HTERT RPE-1 (cell line): Measurements from ENCODE around the gene PRR16.
"Not testable (repeated sequence)": the region's sequence is repeated elsewhere in the genome, so short reads cannot be mapped to it uniquely, and the experiment has no call there.

Experiments
- in situ Hi-C: fragments of 300-500 bp; cut with MboI; formaldehyde crosslinking; loops from 4 replicates; pipeline ENCODE4 v1.14.3; 2020; ENCODE audit warnings: low sequenced_read_pairs

PRR16 gene

DNA sequence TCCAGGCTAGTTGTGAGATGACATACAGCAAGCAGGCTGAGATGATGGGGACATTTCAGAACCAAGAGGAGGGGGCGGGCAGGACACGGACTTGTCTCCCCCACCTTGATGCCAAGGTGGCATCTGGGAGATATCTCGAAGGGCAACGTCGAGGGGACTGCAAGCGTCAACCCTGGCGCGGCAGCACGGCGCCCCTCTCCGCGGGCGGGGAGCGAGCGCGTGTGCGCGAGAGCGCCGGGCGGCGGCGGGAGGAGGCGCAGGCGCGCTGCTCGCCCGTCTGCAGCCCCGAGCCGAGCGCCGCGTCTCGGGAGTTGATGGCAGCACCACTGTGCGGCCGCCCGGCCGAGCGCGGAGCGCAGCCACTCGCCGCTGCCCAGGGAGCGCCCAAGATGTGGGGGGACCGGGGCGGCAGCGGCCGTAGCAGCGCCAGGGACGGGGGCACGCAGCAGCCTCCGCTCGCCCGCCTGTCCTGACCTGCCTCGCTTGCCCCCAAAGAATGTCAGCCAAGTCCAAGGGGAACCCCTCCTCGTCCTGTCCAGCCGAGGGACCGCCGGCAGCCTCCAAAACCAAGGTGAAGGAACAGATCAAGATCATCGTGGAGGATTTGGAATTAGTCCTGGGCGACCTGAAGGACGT lies at the start of gene PRR16:
TSS of gene PRR16 (plus strand) at position 310 of the 636 bp plus-strand sequence.
- in situ Hi-C loops = no loop called here

DNA sequence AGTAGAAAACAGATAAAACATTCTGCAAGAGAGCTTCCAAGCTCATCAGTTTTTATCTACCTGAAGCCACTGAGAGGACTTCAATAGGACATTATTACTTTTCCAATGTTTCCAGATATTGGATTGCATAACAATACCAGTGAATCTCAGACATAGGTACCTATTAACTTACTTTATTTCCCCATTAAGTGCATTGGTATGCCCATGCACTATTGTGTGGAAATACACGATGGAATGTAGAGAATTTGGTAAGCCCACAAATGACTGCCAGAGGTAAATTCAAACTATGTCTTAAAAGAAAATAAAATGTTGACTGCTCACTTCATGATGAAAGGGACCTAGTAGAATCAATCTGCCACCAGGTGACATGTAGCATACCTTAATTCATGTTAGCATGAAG lies 48.1 kb upstream of the PRR16 start:
- in situ Hi-C loops = no loop called here

DNA sequence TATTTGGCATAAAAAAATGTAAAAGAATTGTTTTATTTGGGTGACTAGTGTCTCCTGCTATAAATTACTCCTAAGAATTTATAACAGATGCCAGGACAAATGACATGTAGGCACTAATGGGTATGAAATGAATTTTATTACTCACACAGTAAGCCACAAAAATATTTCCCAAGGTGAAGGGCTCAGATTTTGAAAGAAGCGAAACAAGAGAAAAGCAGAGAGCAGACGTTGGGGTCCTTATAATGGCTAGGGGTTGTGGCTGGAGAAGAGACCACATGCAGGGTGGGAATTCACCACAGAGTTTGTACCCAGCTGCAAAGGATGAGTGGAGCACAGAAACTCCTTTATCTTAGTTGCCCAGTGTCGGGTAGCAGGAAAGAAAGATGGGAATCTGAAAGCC lies 45.0 kb upstream of the PRR16 start:
- in situ Hi-C loops = no loop called here

DNA sequence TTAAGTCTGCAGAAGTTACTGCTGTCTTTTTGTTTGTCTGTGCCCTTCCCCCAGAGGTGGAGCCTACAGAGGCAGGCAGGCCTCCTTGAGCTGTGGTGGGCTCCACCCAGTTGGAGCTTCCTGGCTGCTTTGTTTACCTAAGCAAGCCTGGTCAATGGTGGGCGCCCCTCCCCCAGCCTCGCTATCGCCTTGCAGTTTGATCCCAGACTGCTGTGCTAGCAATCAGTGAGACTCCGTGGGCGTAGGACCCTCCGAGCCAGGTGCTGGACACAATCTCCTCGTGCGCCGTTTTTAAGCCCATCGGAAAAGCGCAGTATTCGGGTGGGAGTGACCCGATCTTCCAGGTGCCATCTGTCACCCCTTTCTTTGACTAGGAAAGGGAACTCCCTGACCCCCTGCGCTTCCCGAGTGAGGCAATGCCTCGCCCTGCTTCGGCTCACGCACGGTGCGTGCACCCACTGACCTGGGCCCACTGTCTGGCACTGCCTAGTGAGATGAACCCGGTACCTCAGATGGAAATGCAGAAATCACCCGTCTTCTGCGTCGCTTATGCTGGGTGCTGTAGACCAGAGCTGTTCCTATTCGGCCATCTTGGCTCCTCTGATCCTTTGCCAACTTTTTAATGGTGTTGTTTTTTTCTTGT lies 37.3 kb upstream of the PRR16 start:
- in situ Hi-C loops = not testable (repeated sequence)

DNA sequence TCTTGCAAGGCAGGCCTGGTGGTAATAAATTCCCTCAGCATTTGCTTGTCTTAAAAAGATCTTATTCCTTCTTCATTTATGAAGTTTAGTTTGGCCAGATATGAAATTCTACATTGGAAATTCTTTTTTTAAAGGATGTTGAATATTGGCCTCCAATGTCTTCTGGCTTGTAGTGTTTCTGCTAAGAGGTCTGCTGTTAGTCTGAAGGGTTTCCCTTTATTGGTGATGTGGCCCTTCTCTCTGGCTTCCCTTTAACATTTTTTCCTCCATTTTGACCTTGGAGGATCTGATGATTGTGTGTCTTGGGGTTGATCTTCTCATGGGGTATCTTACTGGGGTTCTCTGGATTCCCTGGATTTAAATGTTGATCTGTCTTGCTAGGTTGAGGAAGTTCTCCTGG lies 33.5 kb upstream of the PRR16 start:
- in situ Hi-C loops = no loop called here

DNA sequence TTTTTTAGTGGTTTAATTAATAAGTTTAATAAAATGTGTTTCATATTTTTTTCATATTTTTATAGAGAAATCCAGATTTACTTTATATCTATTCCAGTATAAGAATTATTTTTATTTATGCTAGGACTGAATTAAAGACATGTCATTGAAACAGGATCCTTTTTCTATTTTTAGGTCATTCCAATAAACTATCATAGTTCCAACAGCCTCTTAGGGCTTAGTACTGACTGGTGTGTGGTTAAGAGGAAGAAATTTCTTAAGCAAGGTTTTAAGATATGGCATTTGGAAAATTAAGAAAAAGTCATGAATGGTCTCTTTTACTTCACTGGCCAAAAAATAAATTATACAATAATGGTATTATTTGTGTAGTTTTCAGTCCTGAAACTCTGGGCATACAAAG lies 31.2 kb upstream of the PRR16 start:
- in situ Hi-C loops = no loop called here

DNA sequence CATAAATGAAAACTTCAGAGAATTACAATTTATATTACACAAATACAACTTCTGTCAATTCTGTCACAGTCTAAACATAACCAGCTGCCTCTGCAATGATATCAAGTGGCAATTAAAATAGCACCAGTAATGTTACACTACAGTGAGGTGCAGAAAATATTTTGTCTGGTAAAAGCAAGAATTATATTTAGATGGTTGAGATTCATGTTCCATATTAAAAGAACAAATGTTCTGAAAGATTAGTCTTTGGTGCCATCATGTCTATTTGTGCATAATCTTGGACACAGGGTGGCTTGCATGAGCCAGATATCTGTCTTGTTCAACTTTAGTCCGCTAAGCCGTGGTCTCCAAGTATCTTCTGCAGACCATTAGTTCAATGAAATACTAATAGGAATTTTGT lies 29.0 kb upstream of the PRR16 start:
- in situ Hi-C loops = no loop called here

DNA sequence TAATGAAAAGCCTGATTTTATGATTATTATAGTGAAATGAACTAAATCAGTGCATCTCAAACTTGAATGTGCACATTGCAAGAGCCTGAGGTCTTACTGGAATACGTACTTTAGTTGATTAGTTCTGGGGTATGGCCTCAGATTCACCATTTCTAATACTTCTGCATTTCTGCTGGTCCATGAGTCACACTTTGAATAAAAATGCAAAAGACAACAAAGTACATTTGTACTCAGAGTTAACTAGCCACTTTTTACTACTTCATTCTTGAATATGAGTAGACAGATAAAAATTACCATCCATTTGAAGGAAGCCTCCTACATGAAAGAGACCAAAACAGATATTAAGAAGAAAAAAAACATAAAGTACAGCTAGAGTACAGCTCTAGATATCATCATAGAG lies 27.1 kb upstream of the PRR16 start:
- in situ Hi-C loops = no loop called here

DNA sequence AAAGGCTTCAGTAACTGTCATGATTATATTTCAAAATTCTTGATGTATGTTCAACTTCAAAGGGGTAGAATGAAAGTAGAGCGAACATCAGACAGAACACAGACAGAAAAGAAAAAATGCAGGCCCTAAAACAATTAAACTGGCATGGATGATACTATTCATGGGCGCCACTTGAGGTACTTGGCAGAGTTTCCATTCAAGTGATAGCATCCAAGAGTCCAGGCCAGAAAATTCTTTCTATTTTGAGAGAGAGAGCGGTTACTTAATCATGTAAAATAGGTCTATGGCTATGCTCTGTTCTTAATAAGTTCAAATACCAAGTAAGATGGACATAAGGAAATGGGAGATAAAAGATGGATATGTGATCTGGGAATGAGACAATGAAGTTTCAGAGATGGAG lies 21.4 kb upstream of the PRR16 start:
- in situ Hi-C loops = no loop called here

DNA sequence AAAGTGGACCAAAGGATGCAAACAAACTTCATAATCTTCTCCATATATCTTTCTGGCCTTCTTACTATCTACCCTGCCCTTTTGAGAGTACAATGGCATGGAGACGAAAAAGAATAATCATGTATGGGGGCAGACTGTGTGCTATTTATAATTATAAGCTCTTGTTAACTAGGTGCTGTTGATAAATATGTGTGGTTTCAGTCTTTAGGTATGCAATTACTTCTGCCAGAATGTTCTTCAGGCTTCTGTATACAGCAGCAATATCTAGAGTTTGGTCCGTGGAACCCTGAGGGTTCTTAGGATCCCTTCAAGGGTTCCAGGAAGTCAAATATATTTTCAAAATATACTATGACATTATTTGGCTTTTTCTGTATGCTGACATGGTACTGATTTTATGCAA lies 20.5 kb upstream of the PRR16 start:
- in situ Hi-C loops = no loop called here

DNA sequence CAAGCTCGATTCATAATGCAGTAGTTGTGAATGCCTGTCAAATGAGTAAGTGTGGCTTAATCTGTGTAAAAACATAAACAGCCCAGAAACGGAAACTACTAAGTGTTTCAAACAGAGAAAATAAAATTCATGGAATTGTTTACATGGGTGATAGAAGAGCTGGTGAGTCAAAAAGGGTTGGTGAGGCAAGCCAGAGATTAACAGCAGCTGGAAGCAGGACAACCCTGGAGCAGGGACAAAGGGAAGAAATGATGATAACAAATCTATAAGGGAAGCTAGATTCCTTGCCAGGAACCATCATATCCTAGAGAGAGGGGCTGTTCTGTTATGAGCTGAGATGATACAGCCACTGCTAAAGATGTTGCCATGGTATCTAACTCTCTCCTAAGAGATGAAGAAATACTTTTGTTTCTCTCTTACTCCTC lies 18.0 kb upstream of the PRR16 start:
- in situ Hi-C loops = no loop called here

DNA sequence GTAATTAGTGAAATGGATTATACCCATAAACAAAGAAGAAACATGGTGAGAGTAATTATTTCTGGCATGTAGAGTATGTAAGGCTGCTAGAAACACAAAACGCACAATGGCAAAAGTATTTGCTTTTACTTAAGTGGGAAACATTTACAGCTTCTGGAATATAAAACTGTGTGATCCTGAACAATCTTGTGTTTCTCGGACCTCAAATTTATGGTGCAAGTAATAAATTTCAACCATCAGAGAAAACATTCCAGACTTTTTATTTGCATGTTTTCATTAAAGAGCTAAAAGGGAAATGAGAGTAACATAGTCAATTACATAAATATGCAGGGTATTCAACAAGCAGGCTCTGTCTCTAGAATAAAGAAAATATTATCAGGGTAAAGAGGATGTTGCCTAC lies 17.2 kb upstream of the PRR16 start:
- in situ Hi-C loops = no loop called here

DNA sequence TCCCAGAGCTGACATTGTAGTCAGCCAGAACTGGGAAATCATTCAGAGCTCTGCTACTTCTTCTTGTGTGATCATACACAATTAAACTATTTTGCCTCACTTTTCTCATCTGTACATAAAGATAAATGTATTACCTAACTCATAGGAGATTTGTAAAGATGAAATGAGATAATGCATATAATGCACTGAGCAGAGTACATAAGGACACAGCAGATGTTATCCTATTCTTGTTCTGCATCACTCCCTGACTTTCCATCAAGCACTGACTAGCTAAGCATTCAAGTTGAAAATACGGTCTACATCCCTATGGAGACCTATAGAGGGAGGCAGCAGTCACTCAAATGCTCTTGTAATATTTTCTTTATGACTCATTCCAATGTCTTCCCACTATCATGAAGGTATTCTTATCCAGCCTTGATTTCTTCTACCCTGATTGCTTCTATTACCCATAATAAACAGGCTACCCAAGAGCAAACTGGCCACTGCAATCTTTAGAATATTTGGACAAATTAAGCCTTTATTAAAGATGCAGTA lies 16.3 kb upstream of the PRR16 start:
- in situ Hi-C loops = no loop called here

DNA sequence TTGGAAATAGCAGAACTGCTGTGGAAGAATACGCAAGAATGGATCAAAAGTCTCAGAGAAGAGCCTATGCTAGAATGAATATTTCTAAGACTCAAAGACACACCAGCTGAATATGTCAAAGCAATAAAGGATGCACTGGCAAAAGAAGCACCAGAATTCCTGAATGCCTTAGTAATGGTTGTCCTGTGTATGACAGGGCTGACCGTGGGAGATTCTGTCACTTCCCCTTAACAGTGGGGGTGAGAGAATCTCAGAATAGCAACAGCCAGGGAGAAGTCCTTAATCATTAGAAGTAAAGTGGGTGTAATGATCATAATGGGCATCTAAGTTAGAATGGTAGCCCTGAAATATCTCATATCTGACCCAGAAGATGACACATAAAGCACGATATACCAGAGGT lies 14.6 kb upstream of the PRR16 start:
- in situ Hi-C loops = no loop called here

DNA sequence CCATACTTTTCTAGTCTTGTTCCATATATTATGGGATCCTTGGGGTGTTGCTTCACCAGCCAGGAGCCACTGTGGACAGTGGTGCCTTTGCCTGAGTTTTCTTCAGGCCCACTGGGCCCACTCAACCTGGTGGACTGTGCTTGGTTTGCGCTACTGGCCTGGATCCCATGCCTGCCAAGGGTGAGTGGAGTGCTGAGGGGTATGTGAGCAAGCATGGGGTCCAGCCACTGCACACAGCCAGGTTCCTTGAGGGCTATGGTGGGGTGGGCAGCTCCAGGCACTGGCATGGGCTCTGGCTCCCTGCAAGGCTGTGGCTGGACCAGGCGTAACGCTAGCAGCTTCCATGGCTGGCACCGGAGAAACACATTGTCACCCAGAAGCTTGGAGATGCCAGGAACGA lies 13.2 kb upstream of the PRR16 start:
- in situ Hi-C loops = no loop called here

DNA sequence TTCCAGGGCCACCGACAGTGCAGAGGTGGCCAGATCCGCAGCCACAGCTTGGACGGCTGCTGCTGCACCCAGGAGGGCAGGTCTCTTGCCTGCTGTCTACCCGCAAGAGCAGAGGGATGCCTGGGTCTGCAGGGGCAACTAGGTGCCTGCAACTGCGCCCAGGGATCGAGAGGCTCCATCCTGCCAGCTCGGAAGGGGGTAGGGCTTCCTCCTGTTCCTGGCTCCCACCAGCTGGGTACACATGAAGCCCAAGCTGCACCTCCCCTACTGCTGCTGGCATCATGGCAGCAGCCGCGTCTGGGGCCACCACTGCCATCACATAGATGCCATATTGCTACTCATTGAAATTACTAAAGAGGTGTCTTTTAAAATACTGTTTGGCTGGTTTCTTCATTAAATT lies 12.7 kb upstream of the PRR16 start:
- in situ Hi-C loops = no loop called here

DNA sequence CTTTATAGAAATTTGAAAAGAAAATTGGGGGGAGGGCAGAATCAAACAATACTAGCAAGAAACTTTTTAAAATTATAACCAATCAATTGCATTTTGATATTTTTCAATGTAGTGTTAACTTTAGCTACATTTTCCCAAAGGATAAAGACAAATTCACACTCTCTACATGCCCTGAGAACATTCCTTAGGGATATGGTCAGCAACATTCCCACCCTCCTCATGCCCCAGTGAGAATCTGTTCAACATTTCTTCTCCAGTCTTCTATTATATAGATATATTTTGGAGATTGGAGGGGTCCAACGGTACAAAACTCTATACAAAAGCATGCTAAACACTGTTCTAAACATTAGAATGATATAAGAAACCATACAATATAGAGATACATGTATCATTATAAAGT lies 11.6 kb upstream of the PRR16 start:
- in situ Hi-C loops = no loop called here

DNA sequence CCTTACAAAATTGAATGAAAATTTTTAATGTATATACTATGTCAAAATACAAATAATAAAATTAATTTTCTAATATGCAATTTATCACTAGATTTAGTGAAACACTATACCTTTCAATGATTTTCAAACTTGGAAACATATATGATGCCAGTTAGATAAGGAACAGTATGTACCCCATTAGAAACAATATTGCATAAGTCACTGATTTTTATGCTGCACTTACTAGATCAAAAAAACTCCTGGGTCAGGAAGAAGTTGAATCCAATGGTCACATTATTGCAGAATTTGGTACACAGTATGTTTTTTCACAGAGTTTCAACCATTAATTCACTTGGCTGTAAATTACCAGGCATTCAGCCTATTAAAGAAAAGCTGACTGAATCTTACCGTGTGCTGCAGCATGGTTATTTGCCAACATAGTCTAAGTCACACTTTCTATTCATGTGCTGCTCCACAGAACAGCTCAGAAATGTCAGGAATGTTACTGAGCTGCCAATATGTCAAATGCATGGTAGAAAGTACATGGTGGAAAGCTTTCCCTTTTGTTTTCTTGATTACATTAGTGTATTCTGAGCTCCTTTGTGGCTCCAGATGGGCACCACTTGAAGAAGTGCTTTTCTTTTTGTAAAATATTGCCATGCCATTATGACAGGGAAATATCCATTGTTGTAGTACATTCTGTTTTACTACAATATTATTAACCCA lies 9.9 kb upstream of the PRR16 start:
- in situ Hi-C loops = no loop called here

DNA sequence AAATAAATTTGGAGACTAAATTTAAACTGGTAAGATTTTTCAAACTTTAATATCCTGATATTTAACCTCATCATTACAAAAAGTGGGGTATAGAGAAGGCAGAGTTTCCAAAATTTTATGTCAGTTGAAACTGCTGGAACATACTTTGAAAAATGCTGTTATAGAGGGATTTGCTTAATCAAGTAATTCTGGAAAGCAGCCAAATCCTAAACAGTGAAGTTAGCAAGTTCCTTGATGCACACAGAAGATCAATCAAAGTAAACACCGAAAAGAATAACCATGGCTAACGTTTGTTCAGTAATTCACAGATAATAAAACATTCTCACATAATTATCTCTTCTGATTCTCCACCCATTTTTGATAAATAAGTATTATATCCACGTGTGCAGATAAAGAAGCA lies 8.1 kb upstream of the PRR16 start:
- in situ Hi-C loops = no loop called here

DNA sequence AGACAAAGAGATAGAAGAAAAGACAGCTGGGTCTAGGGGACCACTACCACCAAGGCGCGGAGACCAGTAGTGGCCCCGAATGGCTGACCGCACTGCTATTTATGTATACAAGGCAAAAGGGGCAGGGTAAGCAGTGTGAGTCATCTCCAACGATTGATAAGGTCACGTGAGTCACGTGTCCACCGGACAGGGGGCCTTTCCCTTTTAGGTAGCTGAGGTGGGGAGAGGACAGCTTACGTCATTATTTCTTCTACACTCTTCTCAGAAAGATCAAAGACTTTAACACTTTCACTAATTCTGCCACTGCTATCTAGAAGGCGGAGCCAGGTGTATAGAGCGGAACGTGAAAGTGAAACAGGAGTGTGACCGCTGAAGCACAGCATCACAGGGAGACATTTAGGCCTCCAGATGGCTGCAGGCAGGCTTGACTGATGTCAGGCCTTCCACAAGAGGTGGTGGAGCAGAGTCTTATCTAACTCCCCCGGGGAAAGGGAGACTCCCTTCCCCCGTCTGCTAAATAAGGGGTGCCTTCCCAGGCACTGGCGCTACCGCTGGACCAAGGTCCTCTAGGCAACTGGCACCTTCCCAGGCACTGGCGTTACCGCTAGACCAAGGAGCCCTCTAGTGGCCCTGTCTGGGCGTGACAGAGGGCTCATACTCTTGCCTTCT lies 6.1 kb upstream of the PRR16 start:
- in situ Hi-C loops = no loop called here

DNA sequence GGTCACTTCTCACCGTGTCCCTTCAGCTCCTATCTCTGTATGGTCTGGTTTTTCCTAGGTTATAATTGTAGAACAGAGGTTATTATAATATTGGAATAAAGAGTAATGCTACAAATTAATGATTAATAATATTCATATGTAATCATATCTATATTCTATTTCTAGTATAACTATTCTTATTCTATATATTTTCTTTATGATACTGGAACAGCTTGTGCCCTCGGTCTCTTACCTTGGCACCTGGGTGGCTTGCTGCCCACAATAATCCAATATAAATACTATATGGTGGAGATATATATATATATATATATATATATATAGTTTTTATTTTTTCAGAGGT lies 5.6 kb upstream of the PRR16 start:
- in situ Hi-C loops = not testable (repeated sequence)

DNA sequence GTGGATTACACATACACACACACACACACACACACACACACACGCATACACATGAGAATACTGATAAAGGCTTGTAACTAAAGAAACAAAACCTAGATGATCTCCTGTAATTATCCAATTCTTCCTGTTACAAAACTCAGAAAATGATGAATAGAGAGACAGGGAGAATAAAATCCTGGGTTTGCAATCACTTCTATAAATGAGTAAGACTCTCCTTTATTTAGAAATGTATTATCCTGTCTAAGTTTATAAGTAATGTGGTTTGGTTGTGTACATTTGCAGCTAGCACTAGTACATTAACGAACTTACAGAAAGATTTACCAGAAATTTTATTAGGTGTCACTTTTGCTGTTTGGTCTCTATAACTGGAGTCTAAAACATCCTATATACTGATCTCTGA lies 2.8 kb upstream of the PRR16 start:
- in situ Hi-C loops = no loop called here
